Adrenal gland (tissue), 5 donors: ENCODE data around the gene MAN1A1.

Source experiments
- POLR2A ChIP-seq, 2 donors: fragments of 450-650 bp; IDR thresholded peaks; one replicate each; pipeline ENCODE4 v1.6.1; 2017; ENCODE audit warnings: antibody characterized with exemption in 2 of 2, mild to moderate bottlenecking in 2 of 2, moderate library complexity in 1 of 2
- TF ChIP-seq, protein P1 (sequence below), 6 experiments: fragments of 450-650 bp in 4 of 6; fragments of 200-600 bp in 2 of 6; sonication (generic) in 1 of 6; IDR thresholded peaks; 1 replicate in 5 of 6; 2 replicates in 1 of 6; pipeline versions ENCODE4 v1.5.1 to v1.8.0; 2016 to 2021; ENCODE audit warnings: antibody characterized with exemption in 6 of 6, mild to moderate bottlenecking in 2 of 6, moderate library complexity in 1 of 6
- donor health status: DM: no; HTN: no; CAD: no.

DNA sequence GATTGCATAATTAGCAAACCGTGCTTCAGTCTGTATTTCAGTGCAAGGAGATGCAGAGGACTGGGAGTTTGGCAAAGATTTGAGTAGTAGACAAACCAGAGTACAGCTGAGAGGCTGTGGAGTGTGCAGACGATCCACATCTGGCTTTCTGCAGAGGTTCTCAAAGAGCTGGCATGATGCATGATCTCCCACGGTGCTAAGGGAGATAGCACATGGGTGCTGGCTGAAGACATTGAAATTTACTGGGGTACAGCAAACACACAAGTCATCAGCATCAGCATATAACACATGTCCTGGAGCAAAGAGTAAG is 192.1 kb downstream of the MAN1A1 start:
- TF ChIP-seq, protein P1, sequence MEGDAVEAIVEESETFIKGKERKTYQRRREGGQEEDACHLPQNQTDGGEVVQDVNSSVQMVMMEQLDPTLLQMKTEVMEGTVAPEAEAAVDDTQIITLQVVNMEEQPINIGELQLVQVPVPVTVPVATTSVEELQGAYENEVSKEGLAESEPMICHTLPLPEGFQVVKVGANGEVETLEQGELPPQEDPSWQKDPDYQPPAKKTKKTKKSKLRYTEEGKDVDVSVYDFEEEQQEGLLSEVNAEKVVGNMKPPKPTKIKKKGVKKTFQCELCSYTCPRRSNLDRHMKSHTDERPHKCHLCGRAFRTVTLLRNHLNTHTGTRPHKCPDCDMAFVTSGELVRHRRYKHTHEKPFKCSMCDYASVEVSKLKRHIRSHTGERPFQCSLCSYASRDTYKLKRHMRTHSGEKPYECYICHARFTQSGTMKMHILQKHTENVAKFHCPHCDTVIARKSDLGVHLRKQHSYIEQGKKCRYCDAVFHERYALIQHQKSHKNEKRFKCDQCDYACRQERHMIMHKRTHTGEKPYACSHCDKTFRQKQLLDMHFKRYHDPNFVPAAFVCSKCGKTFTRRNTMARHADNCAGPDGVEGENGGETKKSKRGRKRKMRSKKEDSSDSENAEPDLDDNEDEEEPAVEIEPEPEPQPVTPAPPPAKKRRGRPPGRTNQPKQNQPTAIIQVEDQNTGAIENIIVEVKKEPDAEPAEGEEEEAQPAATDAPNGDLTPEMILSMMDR (IDR thresholded peaks at IDR 0.05), result no peak
- TF ChIP-seq POLR2A (IDR thresholded peaks at IDR 0.05), result no peak
